Fibroblast of lung (primary cell): ENCODE data around the gene RHOJ. TPM values are rescaled to one million over a fixed set of nuclear protein-coding genes. Genes with fewer than 3 reads are reported as not detected.

Source experiments
- DNase-seq, 2 donors: peaks; one replicate each; pipeline versions ENCODE4 v3.0.0 to v3.0.0-alpha.2; 2010; ENCODE audit warnings: low read depth in 2 of 2
- H2AFZ ChIP-seq: 2 replicates; pipeline ENCODE4 v1.5.1; 2012; ENCODE audit warnings: low read length, control low read depth, inconsistent platforms
- H3K27ac ChIP-seq: 2 replicates; pipeline ENCODE4 v1.5.1; 2011; ENCODE audit warnings: low read length, control low read depth; ENCODE audit not compliant: insufficient read depth
- H3K27me3 ChIP-seq: 2 replicates; pipeline ENCODE4 v1.5.1; 2011; ENCODE audit warnings: mild to moderate bottlenecking, low read length; ENCODE audit not compliant: control insufficient read depth, insufficient read depth
- H3K36me3 ChIP-seq: 2 replicates; pipeline ENCODE4 v1.5.1; 2011; ENCODE audit warnings: low read length; ENCODE audit not compliant: control insufficient read depth, insufficient read depth
- H3K4me1 ChIP-seq: 2 replicates; pipeline ENCODE4 v1.5.1; 2011; ENCODE audit warnings: low read length; ENCODE audit not compliant: control insufficient read depth, insufficient read depth; ENCODE audit errors: extremely low read depth
- H3K4me2 ChIP-seq: 2 replicates; pipeline ENCODE4 v1.5.1; 2011; ENCODE audit warnings: low read length, control low read depth; ENCODE audit not compliant: insufficient read depth; ENCODE audit errors: extremely low read depth
- H3K4me3 ChIP-seq, 4 experiments: fragments of 200-600 bp in 1 of 4; sonication (generic) in 1 of 4; replicated peaks in 1 of 4; 2 replicates each; pipeline ENCODE4 v1.5.1; 2011 to 2016; ENCODE audit warnings: low read length in 4 of 4, low read depth in 3 of 4, mild to moderate bottlenecking in 3 of 4, control low read depth in 2 of 4, inconsistent platforms in 1 of 4, mixed read lengths in 1 of 4; ENCODE audit not compliant: insufficient read depth in 1 of 4; ENCODE audit errors: control extremely low read depth in 1 of 4
- H3K79me2 ChIP-seq: 2 replicates; pipeline ENCODE4 v1.5.1; 2012; ENCODE audit warnings: mild to moderate bottlenecking, low read length, inconsistent platforms; ENCODE audit not compliant: control insufficient read depth, insufficient read depth
- H3K9ac ChIP-seq: 2 replicates; pipeline ENCODE4 v1.5.1; 2011; ENCODE audit warnings: mild to moderate bottlenecking, low read length, control low read depth; ENCODE audit not compliant: insufficient read depth
- H3K9me3 ChIP-seq: 2 replicates; pipeline ENCODE4 v1.5.1; 2012; ENCODE audit warnings: low read depth, low read length; ENCODE audit not compliant: control insufficient read depth, insufficient read depth
- H4K20me1 ChIP-seq: 2 replicates; pipeline ENCODE4 v1.5.1; 2011; ENCODE audit warnings: low read length; ENCODE audit not compliant: control insufficient read depth, insufficient read depth; ENCODE audit errors: extremely low read depth
- EZH2 ChIP-seq: IDR thresholded peaks from 2 replicates; pipeline ENCODE4 v1.5.1; 2012; ENCODE audit warnings: low read length, control low read depth, mild to moderate bottlenecking; ENCODE audit errors: missing control alignments
- polyA plus RNA-seq, 2 donors: library from polyadenylated mRNA; depleted of rRNA in 1 of 2; stranded (reverse) in 1 of 2; unstranded in 1 of 2; fragments of >200 nt; gene quantifications; 2 replicates each; pipeline ENCODE4 v1.2.1, GENCODE V29; 2011 to 2012; ENCODE audit warnings: missing spikeins in 1 of 2
- total RNA-seq: library from RNA; depleted of rRNA; stranded (reverse); fragments of >200 nt; gene quantifications from 2 replicates; pipeline ENCODE4 v1.2.1, GENCODE V29; 2014
- TF ChIP-seq, protein P1 (sequence below), 2 donors: IDR thresholded peaks in 1 of 2; conservative IDR thresholded peaks in 1 of 2; 1 replicate in 1 of 2; 2 replicates in 1 of 2; pipeline ENCODE4 v1.5.1; 2011 to 2012; ENCODE audit warnings: low read length in 2 of 2, control low read depth in 1 of 2, inconsistent platforms in 1 of 2, low read depth in 1 of 2, mild to moderate bottlenecking in 1 of 2

RHOJ gene
- total and polyA plus RNA-seq, 2 donors (not counting 1 experiment from before 2014, with no cell fraction given): 1.2 to 10.4 TPM

DNA sequence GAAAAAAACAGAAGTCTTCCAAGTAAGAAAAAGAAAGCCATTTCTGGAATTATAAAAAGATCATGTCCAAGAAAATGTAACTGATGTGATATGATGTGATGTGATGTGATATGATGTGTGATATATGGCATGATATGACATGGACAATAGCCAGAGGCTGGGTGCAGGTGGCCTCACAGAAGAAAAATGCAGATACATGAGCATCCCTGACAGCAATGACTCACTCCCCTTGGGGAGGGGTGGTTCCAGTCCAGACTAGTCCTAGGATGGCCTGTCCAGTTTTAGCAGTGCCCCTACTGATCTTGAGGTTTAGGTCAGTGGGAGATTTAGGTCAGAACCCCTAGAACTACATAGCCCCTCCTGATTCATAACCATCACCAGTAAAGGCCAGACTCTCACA lies 3.5 kb upstream of the RHOJ start:
- DNase-seq: no peak
- H3K9ac ChIP-seq: no peak overlapping the region
- no peaks in the 10 kb centered on the region for H3K27me3 ChIP-seq
- TF ChIP-seq EZH2: no peak
- no peaks in the 10 kb centered on the region for H4K20me1 ChIP-seq
- no peak overlapping the region for H3K4me2 ChIP-seq
- H3K9me3 ChIP-seq: no peaks in the 10 kb centered on the region
- no peaks in the 10 kb centered on the region for H3K4me1 ChIP-seq
- H3K36me3 ChIP-seq: no peaks in the 10 kb centered on the region
- no peak overlapping the region for H2AFZ ChIP-seq
- H3K79me2 ChIP-seq: no peaks in the 10 kb centered on the region
- H3K4me3 ChIP-seq: no peak overlapping the region
- H3K27ac ChIP-seq: no peak overlapping the region

DNA sequence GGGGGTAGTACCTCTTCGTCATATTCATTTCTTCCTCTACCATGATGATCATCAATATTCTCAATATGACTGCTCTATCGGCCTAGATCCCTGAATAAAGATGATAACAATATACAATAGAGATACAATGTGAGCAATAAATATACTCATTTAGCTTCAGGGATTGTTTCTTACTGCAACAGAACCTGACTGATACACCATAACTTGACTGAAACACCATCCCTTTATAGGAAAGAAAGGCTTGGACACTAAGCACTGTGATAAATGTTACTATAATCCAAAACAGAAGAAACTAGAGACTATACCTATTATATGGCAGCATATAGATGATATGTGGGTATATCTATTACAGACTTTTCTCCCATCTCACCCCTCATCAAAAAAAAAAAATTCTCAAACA lies 1.2 kb upstream of the RHOJ start:
- TF ChIP-seq, protein P1, sequence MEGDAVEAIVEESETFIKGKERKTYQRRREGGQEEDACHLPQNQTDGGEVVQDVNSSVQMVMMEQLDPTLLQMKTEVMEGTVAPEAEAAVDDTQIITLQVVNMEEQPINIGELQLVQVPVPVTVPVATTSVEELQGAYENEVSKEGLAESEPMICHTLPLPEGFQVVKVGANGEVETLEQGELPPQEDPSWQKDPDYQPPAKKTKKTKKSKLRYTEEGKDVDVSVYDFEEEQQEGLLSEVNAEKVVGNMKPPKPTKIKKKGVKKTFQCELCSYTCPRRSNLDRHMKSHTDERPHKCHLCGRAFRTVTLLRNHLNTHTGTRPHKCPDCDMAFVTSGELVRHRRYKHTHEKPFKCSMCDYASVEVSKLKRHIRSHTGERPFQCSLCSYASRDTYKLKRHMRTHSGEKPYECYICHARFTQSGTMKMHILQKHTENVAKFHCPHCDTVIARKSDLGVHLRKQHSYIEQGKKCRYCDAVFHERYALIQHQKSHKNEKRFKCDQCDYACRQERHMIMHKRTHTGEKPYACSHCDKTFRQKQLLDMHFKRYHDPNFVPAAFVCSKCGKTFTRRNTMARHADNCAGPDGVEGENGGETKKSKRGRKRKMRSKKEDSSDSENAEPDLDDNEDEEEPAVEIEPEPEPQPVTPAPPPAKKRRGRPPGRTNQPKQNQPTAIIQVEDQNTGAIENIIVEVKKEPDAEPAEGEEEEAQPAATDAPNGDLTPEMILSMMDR (conservative IDR thresholded peaks at IDR 0.05 in 1 of 2, IDR thresholded peaks at IDR 0.05 in 1 of 2; ENCODE audit: low read depth in 1 of 2, low read length in 2 of 2): no peak

DNA sequence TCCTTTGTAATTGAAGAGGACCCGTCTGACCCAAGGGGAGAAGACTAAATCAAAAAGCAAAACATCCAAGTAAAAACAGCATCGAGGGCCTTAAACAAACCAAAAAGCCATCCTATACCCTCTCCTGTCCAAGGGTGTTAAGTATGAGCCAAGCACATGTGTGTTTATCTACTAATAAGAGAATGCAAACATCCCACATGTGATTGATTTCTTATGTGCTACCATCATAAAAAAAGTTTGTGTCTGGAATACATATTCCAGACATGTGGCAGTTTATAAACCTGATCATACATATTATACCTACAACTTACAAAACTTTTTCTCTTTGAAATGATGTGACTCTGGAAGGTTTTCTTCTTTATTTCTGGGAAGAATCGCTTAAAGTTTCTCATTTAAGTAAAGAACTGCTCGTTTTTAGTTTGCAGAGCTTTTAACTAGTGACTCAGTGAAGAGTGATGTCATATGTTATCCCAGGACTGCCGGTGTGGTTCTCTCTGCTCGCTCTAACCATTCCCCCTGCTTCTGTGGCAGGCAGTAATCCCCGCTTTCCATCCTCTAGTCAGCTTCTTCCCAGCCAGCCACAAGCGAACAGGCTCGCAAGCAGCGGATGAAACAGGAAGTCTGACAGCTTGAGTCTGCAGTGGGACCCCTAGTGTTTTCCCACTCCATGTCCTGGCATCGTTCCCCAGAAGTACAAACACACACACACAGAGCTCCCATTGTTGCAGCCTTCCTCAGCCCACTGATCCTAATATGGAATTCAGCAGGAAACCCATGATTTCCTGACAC lies 431 bp upstream of the RHOJ start:
- Histone ChIP-seq H3K27ac (peak overlapping the region; percentile 83), H3K9ac (peak overlapping the region; percentile 52), H3K9me3 (no peaks in the 10 kb centered on the region), H3K36me3 (no peaks in the 10 kb centered on the region), H2AFZ (peak overlapping the region; percentile 77), H4K20me1 (no peaks in the 10 kb centered on the region), H3K27me3 (no peaks in the 10 kb centered on the region), H3K4me3 (peak overlapping the region; percentile 42 to 80 (median 64)), H3K79me2 (no peaks in the 10 kb centered on the region), H3K4me1 (no peaks in the 10 kb centered on the region), H3K4me2 (peak overlapping the region; percentile 98)
- peak; percentile 99 for DNase-seq
- TF ChIP-seq, protein P1 (conservative IDR thresholded peaks at IDR 0.05 in 1 of 2, IDR thresholded peaks at IDR 0.05 in 1 of 2; ENCODE audit: low read depth in 1 of 2, low read length in 2 of 2): peak; percentile 35 to 44
- TF ChIP-seq EZH2: no peak

More for the DNA sequence above, 1.2 kb upstream of the RHOJ start:
- Histone ChIP-seq H3K27ac (no peak overlapping the region), H3K9me3 (no peaks in the 10 kb centered on the region), H3K9ac (no peak overlapping the region), H3K4me1 (no peaks in the 10 kb centered on the region), H3K36me3 (no peaks in the 10 kb centered on the region), H4K20me1 (no peaks in the 10 kb centered on the region), H3K79me2 (no peaks in the 10 kb centered on the region), H2AFZ (no peak overlapping the region), H3K4me3 (no peak overlapping the region), H3K4me2 (no peak overlapping the region), H3K27me3 (no peaks in the 10 kb centered on the region)
- DNase-seq: no peak
